22Rv1 (cell line): ENCODE data around the gene SALL2.

Experiments
- CTCF ChIP-seq: fragments of 450-650 bp; IDR thresholded peaks from 2 replicates; pipeline ENCODE4 v1.5.1; 2017; ENCODE audit warnings: mild to moderate bottlenecking
- ZFX ChIP-seq: fragments of 450-650 bp; IDR thresholded peaks from 2 replicates; pipeline ENCODE4 v1.6.1; 2017; ENCODE audit warnings: antibody characterized with exemption, borderline replicate concordance

DNA sequence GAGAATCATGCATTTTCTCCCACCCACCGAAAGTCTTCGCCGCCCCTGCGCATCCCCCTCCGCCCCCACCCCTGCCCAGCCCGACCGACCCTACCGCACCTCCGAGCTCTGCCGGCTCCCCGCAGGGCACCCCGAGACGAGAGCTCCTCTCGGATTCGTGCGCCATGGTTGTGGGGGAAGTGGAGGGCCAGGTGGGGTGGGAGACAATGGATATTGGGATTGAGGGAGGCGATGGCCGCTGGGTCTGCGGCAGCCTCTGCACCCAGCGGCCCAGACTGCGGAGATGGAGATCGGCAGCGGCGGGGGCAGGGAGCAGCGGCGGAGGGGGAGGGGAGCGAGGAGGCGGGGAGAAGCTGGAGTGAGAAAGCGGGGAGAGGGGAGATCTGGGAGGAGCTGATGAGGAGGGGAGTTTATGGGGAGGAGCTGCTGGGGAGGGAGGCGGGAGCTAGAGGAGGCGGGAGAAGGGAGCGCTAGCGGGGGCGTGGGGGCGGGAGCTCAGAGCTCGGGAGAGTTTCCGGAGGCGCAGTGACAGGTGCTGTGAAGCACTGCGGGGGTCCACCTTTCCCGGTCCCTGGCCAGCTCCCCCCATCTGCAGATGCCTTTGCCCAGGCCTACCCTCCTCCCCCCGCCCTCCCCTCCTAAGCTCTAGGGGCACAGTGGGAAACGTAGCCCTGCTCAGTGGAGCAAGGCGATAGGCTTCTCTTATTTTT, at the start of gene SALL2:
- TF ChIP-seq CTCF, result no peak
- no peak for TF ChIP-seq ZFX
